ENCODE results near the gene PEX11B. TPM values are rescaled to one million over a fixed set of nuclear protein-coding genes. Genes with fewer than 3 reads are reported as not detected.

PEX11B gene
- total RNA-seq, 1 experiment from 2014 or later, result 16.1 TPM

DNA sequence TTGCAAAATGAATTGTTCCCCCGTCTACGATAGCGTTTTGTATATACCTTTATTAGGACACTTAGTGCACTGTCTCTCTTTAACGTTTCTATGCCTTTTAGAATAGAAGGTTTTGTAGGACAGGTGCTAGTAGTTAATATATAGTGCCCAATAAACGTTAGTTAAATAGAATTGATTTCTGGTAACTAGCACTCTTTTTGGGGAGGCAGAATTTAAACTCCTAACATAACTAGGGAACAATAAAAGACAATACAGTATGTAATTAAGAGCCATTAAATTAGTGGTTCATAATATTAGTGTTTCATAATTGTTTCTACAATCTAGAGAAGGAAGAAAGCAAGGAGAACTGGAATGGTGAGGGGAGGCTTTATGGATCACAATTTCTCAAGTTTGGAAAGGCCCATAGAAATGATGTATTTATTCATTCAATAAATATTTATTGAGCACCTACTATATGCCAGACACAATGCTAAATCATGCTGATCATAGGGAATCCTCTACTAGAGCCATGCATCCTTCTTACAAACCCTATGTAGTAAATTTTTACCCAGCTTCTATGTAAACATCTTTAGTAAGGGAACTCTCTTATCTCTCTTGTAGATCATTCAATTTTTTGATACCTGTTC, 46.7 kb upstream of the PEX11B start:
- intact Hi-C loops (cut with micrococcal nuclease; ENCODE audit: unreplicated experiment), result no loop called here
- CTCF ChIA-PET, result interaction anchor here (0.8 to 2.4 kb wide), 6 partner anchors 11 to 120 kb away, joined by 3 to 18 read pairs (median 7); partner anchors contain the start of genes NUDT17 and RBM8A
- Histone ChIP-seq H3K4me1 (peaks cover 16% of the 10 kb centered on the region), H3K27me3 (replicated peaks; ENCODE audit: control insufficient read depth, insufficient read depth, low read length) (no peaks in the 10 kb centered on the region; the same call in 1 of the 2 replicates), H3K9me3 (no peaks in the 10 kb centered on the region; the same call in 1 of the 2 replicates), H3K4me3 (ENCODE audit: low read depth, low read length) (peak overlapping the region; percentile 52), H3K36me3 (ENCODE audit: control insufficient read depth, insufficient read depth, low read length) (no peaks in the 10 kb centered on the region)
- Mint-ChIP-seq H3K9me3 (ENCODE audit: unreplicated experiment) (no peaks in the 10 kb centered on the region), H3K4me3 (ENCODE audit: unreplicated experiment) (peak overlapping the region; percentile 87), H3K27ac (ENCODE audit: unreplicated experiment) (peak overlapping the region; percentile 59), H3K36me3 (ENCODE audit: insufficient read depth, unreplicated experiment) (no peaks in the 10 kb centered on the region), H3K4me1 (ENCODE audit: low read depth, unreplicated experiment) (peaks cover 14% of the 10 kb centered on the region), H3K27me3 (ENCODE audit: insufficient read depth, unreplicated experiment) (peaks cover 3% of the 10 kb centered on the region)
- DNase-seq, result no peak
- TF ChIP-seq CTCF (IDR thresholded peaks at IDR 0.05; ENCODE audit: insufficient read depth in 1 of 2, low read depth in 1 of 2, low read length in 1 of 2, severe bottlenecking in 1 of 2, unreplicated experiment in 1 of 2), result no peak
- POLR2A ChIA-PET, result interaction anchor here (0.6 to 1.9 kb wide), 10 partner anchors 14 to 107 kb away, joined by 3 to 25 read pairs (median 5); partner anchors contain the start of gene RBM8A
- BruUV-seq (replicated peaks), result no TSS peak

GRCh38 chr1:145964328-145965118, 46.0 kb upstream of the PEX11B start, which contains the start of the genes ANKRD34A and POLR3GL:
Gene ANKRD34A (minus strand): TSS chr1:145964575. CDS start chr1:145961759, 2,816 bp downstream.
Gene POLR3GL (plus strand): TSS chr1:145964690. CDS start chr1:145974866, 10,176 bp downstream.
- Histone ChIP-seq H3K4me3 (ENCODE audit: low read depth, low read length) (peak within 1 kb of the TSS; percentile 52), H3K27me3 (replicated peaks; ENCODE audit: control insufficient read depth, insufficient read depth, low read length) (no peaks in the 10 kb centered on the region; the same call in 1 of the 2 replicates), H3K9me3 (no peaks in the 10 kb centered on the region; the same call in 1 of the 2 replicates), H3K36me3 (ENCODE audit: control insufficient read depth, insufficient read depth, low read length) (no peaks in the 10 kb centered on the region), H3K4me1 (peaks cover 16% of the 10 kb centered on the region)
- Mint-ChIP-seq H3K4me1 (ENCODE audit: low read depth, unreplicated experiment) (peaks cover 17% of the 10 kb centered on the region), H3K27me3 (ENCODE audit: insufficient read depth, unreplicated experiment) (peaks cover 5% of the 10 kb centered on the region), H3K4me3 (ENCODE audit: unreplicated experiment) (peak within 1 kb of the TSS; percentile 87), H3K27ac (ENCODE audit: unreplicated experiment) (peak within 1 kb of the TSS; percentile 59), H3K9me3 (ENCODE audit: unreplicated experiment) (no peaks in the 10 kb centered on the region), H3K36me3 (ENCODE audit: insufficient read depth, unreplicated experiment) (no peaks in the 10 kb centered on the region)
- CTCF ChIA-PET, result interaction anchor here (0.6 to 2.4 kb wide), 9 partner anchors 10 to 119 kb away, joined by 3 to 18 read pairs (median 5); partner anchors contain the start of genes NUDT17 and RBM8A
- TF ChIP-seq CTCF (IDR thresholded peaks at IDR 0.05; ENCODE audit: insufficient read depth in 1 of 2, low read depth in 1 of 2, low read length in 1 of 2, severe bottlenecking in 1 of 2, unreplicated experiment in 1 of 2), result no peak
- intact Hi-C loops (cut with micrococcal nuclease; ENCODE audit: unreplicated experiment), result loop anchor here (1.0 to 5.0 kb wide), 5 partner anchors 32 to 73 kb away; partner anchors contain the start of genes PEX11B and TXNIP
- DNase-seq, result peak; percentile 95 to 97
- TSS peak; percentile 90 for BruUV-seq (replicated peaks)
- POLR2A ChIA-PET, result interaction anchor here (0.6 to 1.9 kb wide), 10 partner anchors 13 to 106 kb away, joined by 3 to 25 read pairs (median 4); partner anchors contain the start of gene RBM8A

Measured in Caco-2 (cell line).